Cardiac septum (tissue), 1 donor: ENCODE data around the gene SGCG. TPM values are rescaled to one million over a fixed set of nuclear protein-coding genes. Genes with fewer than 3 reads are reported as not detected.
"Not testable (repeated sequence)": the region's sequence is repeated elsewhere in the genome, so short reads cannot be mapped to it uniquely, and the experiment has no call there.

Source experiments
- DNase-seq: peaks from one replicate; pipeline ENCODE4 v3.0.0-alpha.2; 2020; ENCODE audit warnings: low spot score
- intact Hi-C: fragments of 100-400 bp; cut with DNase I; formaldehyde crosslinking; loops from one replicate; pipeline ENCODE4 v1.14.0; 2022
- long read RNA-seq: library from polyadenylated mRNA; unstranded; transcript quantifications from one replicate; pipeline ENCODE4 v2.0.0, GENCODE V29; 2021
- total RNA-seq: library from RNA; stranded (reverse); fragmentation: NEBNext Ultra II Directional; extraction: Animal tissue kit (Norgen Biotek cat#: 25700); gene quantifications from one replicate; pipeline ENCODE4 v1.2.1, GENCODE V29; 2021
- donor health status: DM: no; HTN: no; CAD: no.

Gene SGCG
- total RNA-seq = 81.7 TPM
- long read RNA-seq, transcript SGCG-201 (8 exons, 1,624 nt) = major isoform, 79 of 106 reads
- long read RNA-seq, partial matches to known transcripts = 4 of 106 reads
- long read RNA-seq, other reads (novel, unspliced or antisense) = 23 of 106 reads

GRCh38 chr13:23180711-23181110 lies at the start of gene SGCG:
Gene SGCG (plus strand): TSS chr13:23180979. CDS start chr13:23203695, 22,716 bp downstream.
- no peak for DNase-seq
- intact Hi-C loops = loop anchor here (10.0 kb wide), 1 partner anchor 194 kb away; no protein-coding TSS in a partner anchor

- intact Hi-C loops = no loop called here
- no peak for DNase-seq
Measured at GRCh38 chr13:23134542-23134941, 46.2 kb upstream of the SGCG start.

- intact Hi-C loops = no loop called here
Measured at GRCh38 chr13:23140492-23140891, 40.3 kb upstream of the SGCG start.

GRCh38 chr13:23141964-23142363 lies 38.8 kb upstream of the SGCG start:
- intact Hi-C loops = no loop called here
- no peak for DNase-seq

More at GRCh38 chr13:23140492-23140891, 40.3 kb upstream of the SGCG start:
- DNase-seq = no peak

- intact Hi-C loops = not testable (repeated sequence)
Measured at GRCh38 chr13:23142607-23143006, 38.2 kb upstream of the SGCG start.

GRCh38 chr13:23144431-23144830 lies 36.3 kb upstream of the SGCG start:
- DNase-seq = no peak
- intact Hi-C loops = no loop called here

More at GRCh38 chr13:23142607-23143006, 38.2 kb upstream of the SGCG start:
- DNase-seq = not testable (repeated sequence)

- DNase-seq = no peak
- intact Hi-C loops = no loop called here
Measured at GRCh38 chr13:23146006-23146405, 34.8 kb upstream of the SGCG start.

GRCh38 chr13:23146811-23147625 lies 33.8 kb upstream of the SGCG start:
- intact Hi-C loops = no loop called here

GRCh38 chr13:23147827-23148226 lies 33.0 kb upstream of the SGCG start:
- no peak for DNase-seq
- intact Hi-C loops = no loop called here

More at GRCh38 chr13:23146811-23147625, 33.8 kb upstream of the SGCG start:
- no peak for DNase-seq

GRCh38 chr13:23157781-23158180 lies 23.0 kb upstream of the SGCG start:
- no peak for DNase-seq
- intact Hi-C loops = no loop called here

GRCh38 chr13:23159205-23159759 lies 21.5 kb upstream of the SGCG start:
- no peak for DNase-seq
- intact Hi-C loops = no loop called here

- intact Hi-C loops = no loop called here
- no peak for DNase-seq
Measured at GRCh38 chr13:23159760-23160637, 20.8 kb upstream of the SGCG start.

GRCh38 chr13:23160638-23161480 lies 19.9 kb upstream of the SGCG start:
- intact Hi-C loops = no loop called here
- no peak for DNase-seq

GRCh38 chr13:23161481-23161825 lies 19.3 kb upstream of the SGCG start:
- DNase-seq = no peak
- intact Hi-C loops = no loop called here

GRCh38 chr13:23175920-23176319 lies 4.9 kb upstream of the SGCG start:
- DNase-seq = no peak
- intact Hi-C loops = no loop called here

GRCh38 chr13:23182142-23182541 lies 1.4 kb downstream of the SGCG start:
- no peak for DNase-seq
- intact Hi-C loops = loop anchor here (10.0 kb wide), 1 partner anchor 193 kb away; no protein-coding TSS in a partner anchor

GRCh38 chr13:23183292-23183691 lies 2.5 kb downstream of the SGCG start:
- no peak for DNase-seq
- intact Hi-C loops = loop anchor here (10.0 kb wide), 1 partner anchor 192 kb away; no protein-coding TSS in a partner anchor

GRCh38 chr13:23185542-23185941 lies 4.8 kb downstream of the SGCG start:
- intact Hi-C loops = loop anchor here (10.0 kb wide), 1 partner anchor 189 kb away; no protein-coding TSS in a partner anchor
- DNase-seq = no peak

GRCh38 chr13:23201870-23202269 lies 21.1 kb downstream of the SGCG start:
- DNase-seq = no peak
- intact Hi-C loops = no loop called here
